SK-N-MC (cell line): ENCODE results near the gene FAM107B.

Source experiments
- DNase-seq: peaks from one replicate; pipeline ENCODE4 v3.0.0-alpha.2; 2011; ENCODE audit warnings: low read depth, low spot score
- H3K27ac ChIP-seq: fragments of 200-600 bp; sonication (generic); 2 replicates; pipeline ENCODE4 v1.5.1; 2016; ENCODE audit warnings: mixed run types
- H3K36me3 ChIP-seq: fragments of 200-600 bp; sonication (generic); 2 replicates; pipeline ENCODE4 v1.6.1; 2017; ENCODE audit warnings: antibody characterized with exemption, low read length, mixed read lengths; ENCODE audit not compliant: insufficient read depth
- H3K4me3 ChIP-seq: fragments of 200-600 bp; sonication (generic); 2 replicates; pipeline ENCODE4 v1.5.1; 2016
- H3K9ac ChIP-seq: fragments of 200-600 bp; sonication (generic); 2 replicates; pipeline ENCODE4 v1.8.0; 2017; ENCODE audit warnings: mixed run types, mixed read lengths; ENCODE audit not compliant: insufficient read length
- H3K9me3 ChIP-seq: fragments of 200-600 bp; sonication (generic); 2 replicates; pipeline ENCODE4 v1.6.1; 2017; ENCODE audit warnings: low read depth, mild to moderate bottlenecking, antibody characterized with exemption, low read length, moderate library complexity, mixed read lengths
- EZH2 ChIP-seq: fragments of 200-600 bp; sonication (generic); IDR thresholded peaks from one replicate; pipeline ENCODE4 v1.6.1; 2017; ENCODE audit warnings: antibody characterized with exemption
- FOXP2 ChIP-seq: optimal IDR thresholded peaks from 2 replicates; pipeline ENCODE3; 2011; ENCODE audit warnings: mild to moderate bottlenecking, moderate library complexity; ENCODE audit not compliant: insufficient read depth; ENCODE audit errors: extremely low read length, control extremely low read depth
- POLR2AphosphoS5 ChIP-seq: IDR thresholded peaks from 2 replicates; pipeline ENCODE4 v1.6.1; 2012; ENCODE audit warnings: mild to moderate bottlenecking, low read depth, low read length, borderline replicate concordance

Gene FAM107B

GRCh38 chr10:14578060-14578952 is 196.4 kb downstream of the FAM107B start:
- DNase-seq, result peak; percentile 2
- H3K27ac ChIP-seq, result no peak overlapping the region

GRCh38 chr10:14574885-14575284 is 199.8 kb downstream of the FAM107B start:
- TF ChIP-seq FOXP2 (no peak), POLR2AphosphoS5 (no peak), EZH2 (no peak)
- Histone ChIP-seq H3K9me3 (no peaks in the 10 kb centered on the region), H3K27ac (no peak overlapping the region), H3K9ac (no peak overlapping the region), H3K4me3 (no peak overlapping the region), H3K36me3 (no peaks in the 10 kb centered on the region)
- no peak for DNase-seq

More at GRCh38 chr10:14578060-14578952, 196.4 kb downstream of the FAM107B start:
- H3K9ac ChIP-seq, result no peak overlapping the region
- H3K4me3 ChIP-seq, result no peak overlapping the region
- no peak for TF ChIP-seq EZH2
- no peak for TF ChIP-seq POLR2AphosphoS5
- no peak for TF ChIP-seq FOXP2
- H3K9me3 ChIP-seq, result no peaks in the 10 kb centered on the region
- H3K36me3 ChIP-seq, result no peaks in the 10 kb centered on the region

GRCh38 chr10:14574291-14574690 is 200.4 kb downstream of the FAM107B start:
- no peak for TF ChIP-seq EZH2
- TF ChIP-seq FOXP2, result no peak
- TF ChIP-seq POLR2AphosphoS5, result no peak
- Histone ChIP-seq H3K9ac (no peak overlapping the region), H3K4me3 (no peak overlapping the region), H3K36me3 (no peaks in the 10 kb centered on the region), H3K27ac (no peak overlapping the region), H3K9me3 (no peaks in the 10 kb centered on the region)
- DNase-seq, result no peak

GRCh38 chr10:14573666-14574261 is 200.9 kb downstream of the FAM107B start:
- no peak overlapping the region for H3K9ac ChIP-seq
- TF ChIP-seq FOXP2, result no peak
- no peak for TF ChIP-seq EZH2
- TF ChIP-seq POLR2AphosphoS5, result no peak
- H3K27ac ChIP-seq, result no peak overlapping the region
- DNase-seq, result no peak
- no peaks in the 10 kb centered on the region for H3K9me3 ChIP-seq
- H3K36me3 ChIP-seq, result no peaks in the 10 kb centered on the region
- no peak overlapping the region for H3K4me3 ChIP-seq

GRCh38 chr10:14572811-14573210 is 201.9 kb downstream of the FAM107B start:
- H3K36me3 ChIP-seq, result no peaks in the 10 kb centered on the region
- no peak for DNase-seq
- no peaks in the 10 kb centered on the region for H3K9me3 ChIP-seq
- H3K9ac ChIP-seq, result no peak overlapping the region
- no peak overlapping the region for H3K4me3 ChIP-seq
- no peak overlapping the region for H3K27ac ChIP-seq
- no peak for TF ChIP-seq EZH2
- no peak for TF ChIP-seq FOXP2
- TF ChIP-seq POLR2AphosphoS5, result no peak

- DNase-seq, result no peak
Measured at GRCh38 chr10:14571866-14572507, 202.7 kb downstream of the FAM107B start.

GRCh38 chr10:14570800-14571199 is 203.9 kb downstream of the FAM107B start:
- TF ChIP-seq POLR2AphosphoS5 (no peak), FOXP2 (no peak), EZH2 (no peak)
- Histone ChIP-seq H3K9me3 (no peaks in the 10 kb centered on the region), H3K9ac (no peak overlapping the region), H3K27ac (no peak overlapping the region), H3K4me3 (no peak overlapping the region), H3K36me3 (no peaks in the 10 kb centered on the region)
- no peak for DNase-seq

More at GRCh38 chr10:14571866-14572507, 202.7 kb downstream of the FAM107B start:
- no peak overlapping the region for H3K27ac ChIP-seq
- no peaks in the 10 kb centered on the region for H3K9me3 ChIP-seq
- TF ChIP-seq FOXP2 (no peak), EZH2 (no peak), POLR2AphosphoS5 (no peak)
- no peak overlapping the region for H3K9ac ChIP-seq
- H3K36me3 ChIP-seq, result no peaks in the 10 kb centered on the region
- no peak overlapping the region for H3K4me3 ChIP-seq
